Measurements from ENCODE around the gene SOX6.

- TF ChIP-seq, protein P1, sequence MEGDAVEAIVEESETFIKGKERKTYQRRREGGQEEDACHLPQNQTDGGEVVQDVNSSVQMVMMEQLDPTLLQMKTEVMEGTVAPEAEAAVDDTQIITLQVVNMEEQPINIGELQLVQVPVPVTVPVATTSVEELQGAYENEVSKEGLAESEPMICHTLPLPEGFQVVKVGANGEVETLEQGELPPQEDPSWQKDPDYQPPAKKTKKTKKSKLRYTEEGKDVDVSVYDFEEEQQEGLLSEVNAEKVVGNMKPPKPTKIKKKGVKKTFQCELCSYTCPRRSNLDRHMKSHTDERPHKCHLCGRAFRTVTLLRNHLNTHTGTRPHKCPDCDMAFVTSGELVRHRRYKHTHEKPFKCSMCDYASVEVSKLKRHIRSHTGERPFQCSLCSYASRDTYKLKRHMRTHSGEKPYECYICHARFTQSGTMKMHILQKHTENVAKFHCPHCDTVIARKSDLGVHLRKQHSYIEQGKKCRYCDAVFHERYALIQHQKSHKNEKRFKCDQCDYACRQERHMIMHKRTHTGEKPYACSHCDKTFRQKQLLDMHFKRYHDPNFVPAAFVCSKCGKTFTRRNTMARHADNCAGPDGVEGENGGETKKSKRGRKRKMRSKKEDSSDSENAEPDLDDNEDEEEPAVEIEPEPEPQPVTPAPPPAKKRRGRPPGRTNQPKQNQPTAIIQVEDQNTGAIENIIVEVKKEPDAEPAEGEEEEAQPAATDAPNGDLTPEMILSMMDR (IDR thresholded peaks at IDR 0.05) = no peak
- TF ChIP-seq EP300 (IDR thresholded peaks at IDR 0.05; ENCODE audit: low read depth) = no peak
These were observed 241.1 kb downstream of the SOX6 start for GRCh38 chr11:16114978-16115871.
